HEK293 (cell line): Measurements from ENCODE around the gene MAD2L2.

ENCODE experiments used
- EGR2 ChIP-seq: fragments of 450-650 bp; formaldehyde crosslinking; IDR thresholded peaks from 2 replicates; pipeline ENCODE4 v1.5.1; 2016; ENCODE audit warnings: low read depth, missing biosample characterization, missing genetic modification characterization
- KLF16 ChIP-seq: fragments of 450-650 bp; formaldehyde crosslinking; IDR thresholded peaks from 2 replicates; pipeline ENCODE4 v1.5.1; 2017; ENCODE audit warnings: missing biosample characterization, missing genetic modification characterization
- SCRT2 ChIP-seq: fragments of 450-650 bp; formaldehyde crosslinking; IDR thresholded peaks from 2 replicates; pipeline ENCODE4 v1.5.1; 2016; ENCODE audit warnings: missing biosample characterization, missing genetic modification characterization
- ZFP3 ChIP-seq: fragments of 450-650 bp; formaldehyde crosslinking; IDR thresholded peaks from 2 replicates; pipeline ENCODE4 v1.5.1; 2016; ENCODE audit warnings: low read depth, missing biosample characterization, missing genetic modification characterization
- ZNF18 ChIP-seq: fragments of 450-650 bp; formaldehyde crosslinking; IDR thresholded peaks from 2 replicates; pipeline ENCODE4 v1.5.1; 2016; ENCODE audit warnings: missing biosample characterization, missing genetic modification characterization
- ZNF211 ChIP-seq: fragments of 450-650 bp; formaldehyde crosslinking; IDR thresholded peaks from 2 replicates; pipeline ENCODE4 v1.5.1; 2016; ENCODE audit warnings: low read depth, missing biosample characterization, missing genetic modification characterization
- ZNF354C ChIP-seq: fragments of 450-650 bp; formaldehyde crosslinking; IDR thresholded peaks from 2 replicates; pipeline ENCODE4 v1.5.1; 2016; ENCODE audit warnings: missing biosample characterization, missing genetic modification characterization, low read depth, borderline replicate concordance
- ZNF37A ChIP-seq: fragments of 450-650 bp; IDR thresholded peaks from 2 replicates; pipeline ENCODE4 v1.5.1; 2018; ENCODE audit warnings: missing biosample characterization, missing genetic modification characterization
- ZNF521 ChIP-seq: fragments of 450-650 bp; formaldehyde crosslinking; IDR thresholded peaks from 2 replicates; pipeline ENCODE4 v1.5.1; 2017; ENCODE audit warnings: missing biosample characterization, mild to moderate bottlenecking, missing genetic modification characterization
- ZNF558 ChIP-seq: fragments of 450-650 bp; formaldehyde crosslinking; IDR thresholded peaks from 2 replicates; pipeline ENCODE4 v1.5.1; 2016; ENCODE audit warnings: missing biosample characterization, missing genetic modification characterization
- ZNF585B ChIP-seq: fragments of 450-650 bp; formaldehyde crosslinking; IDR thresholded peaks from 2 replicates; pipeline ENCODE4 v1.5.1; 2016; ENCODE audit warnings: missing biosample characterization, missing genetic modification characterization
- ZNF626 ChIP-seq: fragments of 450-650 bp; sonication (Bioruptor Pico); formaldehyde crosslinking; IDR thresholded peaks from 2 replicates; pipeline ENCODE4 v1.5.1; 2018; ENCODE audit warnings: missing biosample characterization, missing genetic modification characterization, inconsistent platforms
- ZNF747 ChIP-seq: fragments of 450-650 bp; formaldehyde crosslinking; IDR thresholded peaks from 2 replicates; pipeline ENCODE4 v1.5.1; 2016; ENCODE audit warnings: missing biosample characterization, missing genetic modification characterization
- ZNF791 ChIP-seq: fragments of 450-650 bp; formaldehyde crosslinking; IDR thresholded peaks from 2 replicates; pipeline ENCODE4 v1.5.1; 2016; ENCODE audit warnings: missing biosample characterization, missing genetic modification characterization
- ZSCAN18 ChIP-seq: fragments of 450-650 bp; formaldehyde crosslinking; IDR thresholded peaks from 2 replicates; pipeline ENCODE4 v1.5.1; 2016; ENCODE audit warnings: missing biosample characterization, missing genetic modification characterization
- TF ChIP-seq, protein P1 (sequence below): fragments of 450-650 bp; formaldehyde crosslinking; IDR thresholded peaks from 2 replicates; pipeline ENCODE4 v1.5.0; 2017; ENCODE audit warnings: missing biosample characterization, missing genetic modification characterization, borderline replicate concordance
- TF ChIP-seq, protein P2 (sequence below): fragments of 450-650 bp; formaldehyde crosslinking; IDR thresholded peaks from 2 replicates; pipeline ENCODE4 v1.5.1; 2016; ENCODE audit warnings: missing biosample characterization, missing genetic modification characterization
- TF ChIP-seq, protein P3 (sequence below): fragments of 450-650 bp; formaldehyde crosslinking; IDR thresholded peaks from 2 replicates; pipeline ENCODE4 v1.5.1; 2016; ENCODE audit warnings: missing biosample characterization, missing genetic modification characterization
- TF ChIP-seq, protein P4 (sequence below): fragments of 450-650 bp; formaldehyde crosslinking; IDR thresholded peaks from 2 replicates; pipeline ENCODE4 v1.5.1; 2017; ENCODE audit warnings: missing biosample characterization, mild to moderate bottlenecking, missing genetic modification characterization, moderate library complexity
- TF ChIP-seq, protein P5 (sequence below): fragments of 450-650 bp; formaldehyde crosslinking; IDR thresholded peaks from 2 replicates; pipeline ENCODE4 v1.5.1; 2017; ENCODE audit warnings: missing biosample characterization, missing genetic modification characterization
- TF ChIP-seq, protein P6 (sequence below): fragments of 450-650 bp; IDR thresholded peaks from 2 replicates; pipeline ENCODE4 v1.5.1; 2018; ENCODE audit warnings: missing biosample characterization, missing genetic modification characterization

MAD2L2 gene

DNA sequence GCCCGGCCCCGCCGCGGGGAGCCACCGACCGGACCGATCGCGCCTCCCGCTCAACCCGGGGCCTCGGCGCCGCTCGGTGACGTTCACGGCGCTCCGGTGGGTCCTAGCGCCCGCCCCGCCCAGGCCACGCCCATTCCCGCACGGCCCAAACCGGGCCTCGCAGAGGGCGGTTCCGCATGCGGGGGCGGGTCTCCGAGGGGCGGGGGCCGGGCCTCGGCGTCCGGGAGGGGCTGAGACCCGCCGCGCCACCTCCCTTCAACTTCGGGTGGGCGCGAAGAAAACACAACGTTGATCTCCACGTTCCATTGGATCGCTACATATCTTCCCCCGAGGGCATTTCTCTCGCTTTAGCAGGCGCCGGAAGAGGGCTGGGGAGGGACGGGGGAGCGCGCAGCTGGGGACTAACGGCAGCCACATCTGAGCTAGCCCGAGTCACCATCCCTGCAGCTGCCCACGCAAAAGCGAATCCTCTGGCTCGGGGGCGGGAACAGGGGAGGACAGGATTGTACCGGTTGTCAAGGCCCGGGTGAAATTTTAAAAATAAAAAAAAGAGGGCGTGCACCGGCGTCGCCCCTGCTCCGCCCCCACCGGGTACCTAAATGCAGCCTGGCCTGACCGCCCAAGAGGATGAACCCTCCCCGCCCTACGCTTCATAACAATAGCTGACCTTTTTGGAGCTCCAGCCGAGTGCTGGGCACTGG is at the start of gene MAD2L2 (continued):
- TF ChIP-seq ZNF211 (tag by site-specific recombination) (no peak), SCRT2 (tag by site-specific recombination) (no peak), ZNF626 (tag by site-specific recombination) (no peak), ZSCAN18 (tag by site-specific recombination) (0 out of 2 replicates have a peak, but pooled peaks have one; percentile 30), ZNF521 (tag by site-specific recombination) (no peak), ZFP3 (no peak), ZNF18 (tag by site-specific recombination) (no peak), KLF16 (tag by site-specific recombination) (no peak; the same call in none of the 2 replicates), ZNF37A (no peak), ZNF585B (tag by site-specific recombination) (no peak), ZNF354C (tag by site-specific recombination) (no peak), ZNF558 (tag by site-specific recombination) (no peak), EGR2 (tag by site-specific recombination) (peak; percentile 91), ZNF747 (tag by site-specific recombination) (no peak), ZNF791 (no peak)
- TF ChIP-seq, protein P1, sequence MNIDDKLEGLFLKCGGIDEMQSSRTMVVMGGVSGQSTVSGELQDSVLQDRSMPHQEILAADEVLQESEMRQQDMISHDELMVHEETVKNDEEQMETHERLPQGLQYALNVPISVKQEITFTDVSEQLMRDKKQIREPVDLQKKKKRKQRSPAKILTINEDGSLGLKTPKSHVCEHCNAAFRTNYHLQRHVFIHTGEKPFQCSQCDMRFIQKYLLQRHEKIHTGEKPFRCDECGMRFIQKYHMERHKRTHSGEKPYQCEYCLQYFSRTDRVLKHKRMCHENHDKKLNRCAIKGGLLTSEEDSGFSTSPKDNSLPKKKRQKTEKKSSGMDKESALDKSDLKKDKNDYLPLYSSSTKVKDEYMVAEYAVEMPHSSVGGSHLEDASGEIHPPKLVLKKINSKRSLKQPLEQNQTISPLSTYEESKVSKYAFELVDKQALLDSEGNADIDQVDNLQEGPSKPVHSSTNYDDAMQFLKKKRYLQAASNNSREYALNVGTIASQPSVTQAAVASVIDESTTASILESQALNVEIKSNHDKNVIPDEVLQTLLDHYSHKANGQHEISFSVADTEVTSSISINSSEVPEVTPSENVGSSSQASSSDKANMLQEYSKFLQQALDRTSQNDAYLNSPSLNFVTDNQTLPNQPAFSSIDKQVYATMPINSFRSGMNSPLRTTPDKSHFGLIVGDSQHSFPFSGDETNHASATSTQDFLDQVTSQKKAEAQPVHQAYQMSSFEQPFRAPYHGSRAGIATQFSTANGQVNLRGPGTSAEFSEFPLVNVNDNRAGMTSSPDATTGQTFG (tag by site-specific recombination) = no peak
- TF ChIP-seq, protein P2, sequence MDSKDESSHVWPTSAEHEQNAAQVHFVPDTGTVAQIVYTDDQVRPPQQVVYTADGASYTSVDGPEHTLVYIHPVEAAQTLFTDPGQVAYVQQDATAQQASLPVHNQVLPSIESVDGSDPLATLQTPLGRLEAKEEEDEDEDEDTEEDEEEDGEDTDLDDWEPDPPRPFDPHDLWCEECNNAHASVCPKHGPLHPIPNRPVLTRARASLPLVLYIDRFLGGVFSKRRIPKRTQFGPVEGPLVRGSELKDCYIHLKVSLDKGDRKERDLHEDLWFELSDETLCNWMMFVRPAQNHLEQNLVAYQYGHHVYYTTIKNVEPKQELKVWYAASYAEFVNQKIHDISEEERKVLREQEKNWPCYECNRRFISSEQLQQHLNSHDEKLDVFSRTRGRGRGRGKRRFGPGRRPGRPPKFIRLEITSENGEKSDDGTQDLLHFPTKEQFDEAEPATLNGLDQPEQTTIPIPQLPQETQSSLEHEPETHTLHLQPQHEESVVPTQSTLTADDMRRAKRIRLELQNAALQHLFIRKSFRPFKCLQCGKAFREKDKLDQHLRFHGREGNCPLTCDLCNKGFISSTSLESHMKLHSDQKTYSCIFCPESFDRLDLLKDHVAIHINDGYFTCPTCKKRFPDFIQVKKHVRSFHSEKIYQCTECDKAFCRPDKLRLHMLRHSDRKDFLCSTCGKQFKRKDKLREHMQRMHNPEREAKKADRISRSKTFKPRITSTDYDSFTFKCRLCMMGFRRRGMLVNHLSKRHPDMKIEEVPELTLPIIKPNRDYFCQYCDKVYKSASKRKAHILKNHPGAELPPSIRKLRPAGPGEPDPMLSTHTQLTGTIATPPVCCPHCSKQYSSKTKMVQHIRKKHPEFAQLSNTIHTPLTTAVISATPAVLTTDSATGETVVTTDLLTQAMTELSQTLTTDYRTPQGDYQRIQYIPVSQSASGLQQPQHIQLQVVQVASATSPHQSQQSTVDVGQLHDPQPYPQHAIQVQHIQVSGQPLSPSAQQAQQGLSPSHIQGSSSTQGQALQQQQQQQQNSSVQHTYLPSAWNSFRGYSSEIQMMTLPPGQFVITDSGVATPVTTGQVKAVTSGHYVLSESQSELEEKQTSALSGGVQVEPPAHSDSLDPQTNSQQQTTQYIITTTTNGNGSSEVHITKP (tag by site-specific recombination) = peak; percentile 92
- TF ChIP-seq, protein P3, sequence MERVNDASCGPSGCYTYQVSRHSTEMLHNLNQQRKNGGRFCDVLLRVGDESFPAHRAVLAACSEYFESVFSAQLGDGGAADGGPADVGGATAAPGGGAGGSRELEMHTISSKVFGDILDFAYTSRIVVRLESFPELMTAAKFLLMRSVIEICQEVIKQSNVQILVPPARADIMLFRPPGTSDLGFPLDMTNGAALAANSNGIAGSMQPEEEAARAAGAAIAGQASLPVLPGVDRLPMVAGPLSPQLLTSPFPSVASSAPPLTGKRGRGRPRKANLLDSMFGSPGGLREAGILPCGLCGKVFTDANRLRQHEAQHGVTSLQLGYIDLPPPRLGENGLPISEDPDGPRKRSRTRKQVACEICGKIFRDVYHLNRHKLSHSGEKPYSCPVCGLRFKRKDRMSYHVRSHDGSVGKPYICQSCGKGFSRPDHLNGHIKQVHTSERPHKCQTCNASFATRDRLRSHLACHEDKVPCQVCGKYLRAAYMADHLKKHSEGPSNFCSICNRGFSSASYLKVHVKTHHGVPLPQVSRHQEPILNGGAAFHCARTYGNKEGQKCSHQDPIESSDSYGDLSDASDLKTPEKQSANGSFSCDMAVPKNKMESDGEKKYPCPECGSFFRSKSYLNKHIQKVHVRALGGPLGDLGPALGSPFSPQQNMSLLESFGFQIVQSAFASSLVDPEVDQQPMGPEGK = peak; percentile 97
- TF ChIP-seq, protein P4, sequence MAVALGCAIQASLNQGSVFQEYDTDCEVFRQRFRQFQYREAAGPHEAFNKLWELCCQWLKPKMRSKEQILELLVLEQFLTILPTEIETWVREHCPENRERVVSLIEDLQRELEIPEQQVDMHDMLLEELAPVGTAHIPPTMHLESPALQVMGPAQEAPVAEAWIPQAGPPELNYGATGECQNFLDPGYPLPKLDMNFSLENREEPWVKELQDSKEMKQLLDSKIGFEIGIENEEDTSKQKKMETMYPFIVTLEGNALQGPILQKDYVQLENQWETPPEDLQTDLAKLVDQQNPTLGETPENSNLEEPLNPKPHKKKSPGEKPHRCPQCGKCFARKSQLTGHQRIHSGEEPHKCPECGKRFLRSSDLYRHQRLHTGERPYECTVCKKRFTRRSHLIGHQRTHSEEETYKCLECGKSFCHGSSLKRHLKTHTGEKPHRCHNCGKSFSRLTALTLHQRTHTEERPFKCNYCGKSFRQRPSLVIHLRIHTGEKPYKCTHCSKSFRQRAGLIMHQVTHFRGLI (tag by site-specific recombination) = no peak
- TF ChIP-seq, protein P5, sequence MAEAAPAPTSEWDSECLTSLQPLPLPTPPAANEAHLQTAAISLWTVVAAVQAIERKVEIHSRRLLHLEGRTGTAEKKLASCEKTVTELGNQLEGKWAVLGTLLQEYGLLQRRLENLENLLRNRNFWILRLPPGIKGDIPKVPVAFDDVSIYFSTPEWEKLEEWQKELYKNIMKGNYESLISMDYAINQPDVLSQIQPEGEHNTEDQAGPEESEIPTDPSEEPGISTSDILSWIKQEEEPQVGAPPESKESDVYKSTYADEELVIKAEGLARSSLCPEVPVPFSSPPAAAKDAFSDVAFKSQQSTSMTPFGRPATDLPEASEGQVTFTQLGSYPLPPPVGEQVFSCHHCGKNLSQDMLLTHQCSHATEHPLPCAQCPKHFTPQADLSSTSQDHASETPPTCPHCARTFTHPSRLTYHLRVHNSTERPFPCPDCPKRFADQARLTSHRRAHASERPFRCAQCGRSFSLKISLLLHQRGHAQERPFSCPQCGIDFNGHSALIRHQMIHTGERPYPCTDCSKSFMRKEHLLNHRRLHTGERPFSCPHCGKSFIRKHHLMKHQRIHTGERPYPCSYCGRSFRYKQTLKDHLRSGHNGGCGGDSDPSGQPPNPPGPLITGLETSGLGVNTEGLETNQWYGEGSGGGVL = no peak
- TF ChIP-seq, protein P6, sequence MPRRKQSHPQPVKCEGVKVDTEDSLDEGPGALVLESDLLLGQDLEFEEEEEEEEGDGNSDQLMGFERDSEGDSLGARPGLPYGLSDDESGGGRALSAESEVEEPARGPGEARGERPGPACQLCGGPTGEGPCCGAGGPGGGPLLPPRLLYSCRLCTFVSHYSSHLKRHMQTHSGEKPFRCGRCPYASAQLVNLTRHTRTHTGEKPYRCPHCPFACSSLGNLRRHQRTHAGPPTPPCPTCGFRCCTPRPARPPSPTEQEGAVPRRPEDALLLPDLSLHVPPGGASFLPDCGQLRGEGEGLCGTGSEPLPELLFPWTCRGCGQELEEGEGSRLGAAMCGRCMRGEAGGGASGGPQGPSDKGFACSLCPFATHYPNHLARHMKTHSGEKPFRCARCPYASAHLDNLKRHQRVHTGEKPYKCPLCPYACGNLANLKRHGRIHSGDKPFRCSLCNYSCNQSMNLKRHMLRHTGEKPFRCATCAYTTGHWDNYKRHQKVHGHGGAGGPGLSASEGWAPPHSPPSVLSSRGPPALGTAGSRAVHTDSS (tag by site-specific recombination) = no peak
